ENCODE data around the gene C1QBP.
A peak's percentile ranks its signal among the peaks of the same experiment; 100 is the strongest.

C1QBP gene

GRCh38 chr17:5431949-5432556, 6.9 kb downstream of the C1QBP start:
- no peak for DNase-seq (ENCODE audit: low read depth, low spot score)

- DNase-seq (ENCODE audit: low read depth, low spot score), result peak; percentile 44
Measured at GRCh38 chr17:5431234-5431633, 7.7 kb downstream of the C1QBP start.

GRCh38 chr17:5430413-5430999, 8.4 kb downstream of the C1QBP start:
- no peak for DNase-seq (ENCODE audit: low read depth, low spot score)

GRCh38 chr17:5429191-5429887, 9.6 kb downstream of the C1QBP start:
- DNase-seq (ENCODE audit: low read depth, low spot score), result no peak

GRCh38 chr17:5425826-5426225, 13.1 kb downstream of the C1QBP start:
- no peak for DNase-seq (ENCODE audit: low read depth, low spot score)

GRCh38 chr17:5424909-5425308, 14.0 kb downstream of the C1QBP start:
- DNase-seq (ENCODE audit: low read depth, low spot score), result no peak

GRCh38 chr17:5422505-5422904, 16.4 kb downstream of the C1QBP start:
- DNase-seq (ENCODE audit: low read depth, low spot score), result no peak

- DNase-seq (ENCODE audit: low read depth, low spot score), result no peak
Measured at GRCh38 chr17:5419959-5420653, 18.8 kb downstream of the C1QBP start, which contains the start of gene RPAIN. Gene RPAIN (plus strand): TSS chr17:5420182. CDS start chr17:5420211, 29 bp downstream.

GRCh38 chr17:5419356-5419958, 19.5 kb downstream of the C1QBP start, which contains the start of gene NUP88:
Gene NUP88 (minus strand): TSS chr17:5419662. CDS start chr17:5419650, 12 bp downstream.
- DNase-seq (ENCODE audit: low read depth, low spot score), result peak; percentile 99

GRCh38 chr17:5418858-5419355, 20.0 kb downstream of the C1QBP start:
- DNase-seq (ENCODE audit: low read depth, low spot score), result no peak

GRCh38 chr17:5416901-5417300, 22.1 kb downstream of the C1QBP start:
- DNase-seq (ENCODE audit: low read depth, low spot score), result no peak

GRCh38 chr17:5413682-5414081, 25.3 kb downstream of the C1QBP start:
- DNase-seq (ENCODE audit: low read depth, low spot score), result no peak

- DNase-seq (ENCODE audit: low read depth, low spot score), result no peak
Measured at GRCh38 chr17:5410594-5411272, 28.2 kb downstream of the C1QBP start.

- no peak for DNase-seq (ENCODE audit: low read depth, low spot score)
Measured at GRCh38 chr17:5408186-5408585, 30.8 kb downstream of the C1QBP start.

GRCh38 chr17:5405400-5405799, 33.6 kb downstream of the C1QBP start:
- DNase-seq (ENCODE audit: low read depth, low spot score), result no peak

GRCh38 chr17:5399767-5400166, 39.2 kb downstream of the C1QBP start:
- no peak for DNase-seq (ENCODE audit: low read depth, low spot score)

GRCh38 chr17:5396612-5397011, 42.3 kb downstream of the C1QBP start:
- DNase-seq (ENCODE audit: low read depth, low spot score), result no peak

GRCh38 chr17:5391678-5392077, 47.3 kb downstream of the C1QBP start:
- no peak for DNase-seq (ENCODE audit: low read depth, low spot score)
